Neural cell (in vitro differentiated cells): ENCODE results near the gene TNRC6C. TPM values are rescaled to one million over a fixed set of nuclear protein-coding genes. Genes with fewer than 3 reads are reported as not detected.

Experiments
- H2AFZ ChIP-seq: fragments of 200-600, 300-800 bp; sonication (generic), shearing (Covaris generic); 2 replicates; pipeline ENCODE4 v1.6.0; 2014; ENCODE audit warnings: low read depth, mild to moderate bottlenecking, antibody characterized with exemption, low read length, moderate library complexity
- H3F3A ChIP-seq: fragments of 200-600 bp; shearing (Covaris generic); 2 replicates; pipeline ENCODE4 v1.6.1; 2016; ENCODE audit warnings: mild to moderate bottlenecking, moderate library complexity, mixed read lengths, antibody characterized with exemption, low read length; ENCODE audit not compliant: insufficient read depth, poor library complexity, severe bottlenecking
- H3K27ac ChIP-seq: fragments of 200-600, 300-800 bp; sonication (generic), shearing (Covaris generic); 2 replicates; pipeline ENCODE4 v1.5.1; 2014; ENCODE audit warnings: mild to moderate bottlenecking, low read length, moderate library complexity
- H3K27me3 ChIP-seq: fragments of 300-800, 200-600 bp; sonication (generic), shearing (Covaris generic); 2 replicates; pipeline ENCODE4 v1.6.0; 2014; ENCODE audit warnings: mild to moderate bottlenecking, low read depth, low read length, moderate library complexity; ENCODE audit not compliant: insufficient read depth
- H3K36me3 ChIP-seq: fragments of 300-800, 200-600 bp; sonication (generic), shearing (Covaris generic); 2 replicates; pipeline ENCODE4 v1.5.1; 2014; ENCODE audit warnings: mild to moderate bottlenecking, antibody characterized with exemption, low read length, moderate library complexity; ENCODE audit not compliant: insufficient read depth
- H3K4me2 ChIP-seq: fragments of 300-800, 200-600 bp; sonication (generic), shearing (Covaris generic); 2 replicates; pipeline ENCODE4 v1.6.0; 2014; ENCODE audit warnings: mild to moderate bottlenecking, low read length
- H3K4me3 ChIP-seq: fragments of 300-800, 200-600 bp; sonication (generic), shearing (Covaris generic); 2 replicates; pipeline ENCODE4 v1.5.1; 2014; ENCODE audit warnings: mild to moderate bottlenecking, low read length, moderate library complexity
- H3K79me2 ChIP-seq: fragments of 200-600 bp; shearing (Covaris generic); replicated peaks from 2 replicates; pipeline ENCODE4 v1.6.0; 2014; ENCODE audit warnings: mild to moderate bottlenecking, low read length, moderate library complexity; ENCODE audit not compliant: insufficient read depth
- H3K9ac ChIP-seq: fragments of 300-800, 200-600 bp; sonication (generic), shearing (Covaris generic); 2 replicates; pipeline ENCODE4 v1.6.1; 2016; ENCODE audit warnings: mild to moderate bottlenecking, low read length, mixed read lengths
- H3K9me2 ChIP-seq: fragments of 200-600 bp; shearing (Covaris generic); 2 replicates; pipeline ENCODE4 v1.6.1; 2016; ENCODE audit warnings: mild to moderate bottlenecking, low read length, mixed read lengths; ENCODE audit not compliant: insufficient read depth
- H3K9me3 ChIP-seq: fragments of 200-600, 300-800 bp; sonication (generic), shearing (Covaris generic); 2 replicates; pipeline ENCODE4 v1.6.1; 2016; ENCODE audit warnings: mild to moderate bottlenecking, mixed run types, low read length, moderate library complexity, mixed read lengths
- H4K20me1 ChIP-seq: fragments of 200-600 bp; shearing (Covaris generic); 2 replicates; pipeline ENCODE4 v1.6.1; 2016; ENCODE audit warnings: mild to moderate bottlenecking, mixed run types; ENCODE audit not compliant: insufficient read depth
- CTCF ChIP-seq: fragments of 450-650 bp; IDR thresholded peaks from 2 replicates; pipeline ENCODE4 v1.5.1; 2014; ENCODE audit warnings: antibody characterized with exemption, mild to moderate bottlenecking, moderate library complexity; ENCODE audit not compliant: poor library complexity, severe bottlenecking
- EP300 ChIP-seq: fragments of 450-650 bp; conservative IDR thresholded peaks from 2 replicates; pipeline ENCODE4 v1.6.1; 2014; ENCODE audit warnings: antibody characterized with exemption, mild to moderate bottlenecking, moderate library complexity; ENCODE audit not compliant: poor library complexity, severe bottlenecking
- EZH2 ChIP-seq: fragments of 200-600, 300-800 bp; shearing (Covaris generic), sonication (generic); IDR thresholded peaks from 2 replicates; pipeline ENCODE4 v1.6.1; 2014; ENCODE audit warnings: antibody characterized with exemption, low read length, borderline replicate concordance, mild to moderate bottlenecking; ENCODE audit not compliant: insufficient read depth, poor library complexity, severe bottlenecking
- MXI1 ChIP-seq: fragments of 450-650 bp; conservative IDR thresholded peaks from 2 replicates; pipeline ENCODE4 v1.6.1; 2014; ENCODE audit warnings: antibody characterized with exemption, mild to moderate bottlenecking; ENCODE audit not compliant: poor library complexity, severe bottlenecking
- POLR2AphosphoS5 ChIP-seq: IDR thresholded peaks from 2 replicates; pipeline ENCODE4 v1.6.1; 2012
- RAD21 ChIP-seq: fragments of 450-650 bp; conservative IDR thresholded peaks from 2 replicates; pipeline ENCODE4 v1.6.1; 2014; ENCODE audit warnings: antibody characterized with exemption, mild to moderate bottlenecking, moderate library complexity
- SMC3 ChIP-seq: fragments of 450-650 bp; conservative IDR thresholded peaks from 2 replicates; pipeline ENCODE4 v1.6.1; 2014; ENCODE audit warnings: antibody characterized with exemption, mild to moderate bottlenecking, moderate library complexity; ENCODE audit not compliant: poor library complexity
- TAF1 ChIP-seq: IDR thresholded peaks from 2 replicates; pipeline ENCODE4 v1.6.1; 2012; ENCODE audit warnings: low read depth
- polyA plus RNA-seq: library from polyadenylated mRNA; depleted of rRNA; stranded (reverse); fragments of >200 nt; gene quantifications from 2 replicates; pipeline ENCODE4 v1.2.3, GENCODE V29; 2014
- TF ChIP-seq, protein P1 (sequence below): IDR thresholded peaks from 2 replicates; pipeline ENCODE4 v1.6.1; 2012; ENCODE audit warnings: borderline replicate concordance

Gene TNRC6C
- polyA plus RNA-seq, 1 donor from 2014 or later: 15.4 TPM

DNA sequence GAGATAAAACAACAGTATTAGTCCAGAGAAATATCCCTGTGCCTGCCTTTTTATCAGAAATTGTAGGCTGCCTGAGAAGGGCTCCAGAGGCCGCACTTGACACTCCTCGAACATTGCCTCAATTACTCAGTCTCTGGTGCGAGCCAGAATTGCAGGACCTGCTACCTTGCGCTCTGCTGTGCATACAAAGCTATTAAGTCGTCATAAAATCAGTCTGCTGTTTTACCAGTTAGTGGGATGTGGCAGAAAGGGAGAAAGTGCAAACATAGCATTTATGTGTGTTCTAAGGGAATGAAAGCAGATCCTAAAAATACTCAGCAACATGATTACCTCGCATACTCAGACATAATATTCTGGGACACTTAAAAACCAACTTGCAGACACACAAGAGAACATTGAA is 99.5 kb downstream of the TNRC6C start:
- peaks cover 31% of the 10 kb centered on the region for H3K79me2 ChIP-seq
- TF ChIP-seq POLR2AphosphoS5 (peak; percentile 77), TAF1 (no peak), RAD21 (no peak), SMC3 (peak; percentile 12), EP300 (no peak), CTCF (no peak)
- TF ChIP-seq, protein P1, sequence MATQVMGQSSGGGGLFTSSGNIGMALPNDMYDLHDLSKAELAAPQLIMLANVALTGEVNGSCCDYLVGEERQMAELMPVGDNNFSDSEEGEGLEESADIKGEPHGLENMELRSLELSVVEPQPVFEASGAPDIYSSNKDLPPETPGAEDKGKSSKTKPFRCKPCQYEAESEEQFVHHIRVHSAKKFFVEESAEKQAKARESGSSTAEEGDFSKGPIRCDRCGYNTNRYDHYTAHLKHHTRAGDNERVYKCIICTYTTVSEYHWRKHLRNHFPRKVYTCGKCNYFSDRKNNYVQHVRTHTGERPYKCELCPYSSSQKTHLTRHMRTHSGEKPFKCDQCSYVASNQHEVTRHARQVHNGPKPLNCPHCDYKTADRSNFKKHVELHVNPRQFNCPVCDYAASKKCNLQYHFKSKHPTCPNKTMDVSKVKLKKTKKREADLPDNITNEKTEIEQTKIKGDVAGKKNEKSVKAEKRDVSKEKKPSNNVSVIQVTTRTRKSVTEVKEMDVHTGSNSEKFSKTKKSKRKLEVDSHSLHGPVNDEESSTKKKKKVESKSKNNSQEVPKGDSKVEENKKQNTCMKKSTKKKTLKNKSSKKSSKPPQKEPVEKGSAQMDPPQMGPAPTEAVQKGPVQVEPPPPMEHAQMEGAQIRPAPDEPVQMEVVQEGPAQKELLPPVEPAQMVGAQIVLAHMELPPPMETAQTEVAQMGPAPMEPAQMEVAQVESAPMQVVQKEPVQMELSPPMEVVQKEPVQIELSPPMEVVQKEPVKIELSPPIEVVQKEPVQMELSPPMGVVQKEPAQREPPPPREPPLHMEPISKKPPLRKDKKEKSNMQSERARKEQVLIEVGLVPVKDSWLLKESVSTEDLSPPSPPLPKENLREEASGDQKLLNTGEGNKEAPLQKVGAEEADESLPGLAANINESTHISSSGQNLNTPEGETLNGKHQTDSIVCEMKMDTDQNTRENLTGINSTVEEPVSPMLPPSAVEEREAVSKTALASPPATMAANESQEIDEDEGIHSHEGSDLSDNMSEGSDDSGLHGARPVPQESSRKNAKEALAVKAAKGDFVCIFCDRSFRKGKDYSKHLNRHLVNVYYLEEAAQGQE: peak; percentile 38
- no peak overlapping the region for H3K27ac ChIP-seq
- no peaks in the 10 kb centered on the region for H3F3A ChIP-seq
- H3K9ac ChIP-seq: no peak overlapping the region
- no peaks in the 10 kb centered on the region for H3K9me3 ChIP-seq
- no peaks in the 10 kb centered on the region for H3K9me2 ChIP-seq
- peaks cover 6% of the 10 kb centered on the region for H3K36me3 ChIP-seq
- H3K4me2 ChIP-seq: peak overlapping the region; percentile 3
- H4K20me1 ChIP-seq: peaks cover 66% of the 10 kb centered on the region
- no peak overlapping the region for H2AFZ ChIP-seq
- no peaks in the 10 kb centered on the region for H3K27me3 ChIP-seq
- H3K4me3 ChIP-seq: peak overlapping the region; percentile 42

DNA sequence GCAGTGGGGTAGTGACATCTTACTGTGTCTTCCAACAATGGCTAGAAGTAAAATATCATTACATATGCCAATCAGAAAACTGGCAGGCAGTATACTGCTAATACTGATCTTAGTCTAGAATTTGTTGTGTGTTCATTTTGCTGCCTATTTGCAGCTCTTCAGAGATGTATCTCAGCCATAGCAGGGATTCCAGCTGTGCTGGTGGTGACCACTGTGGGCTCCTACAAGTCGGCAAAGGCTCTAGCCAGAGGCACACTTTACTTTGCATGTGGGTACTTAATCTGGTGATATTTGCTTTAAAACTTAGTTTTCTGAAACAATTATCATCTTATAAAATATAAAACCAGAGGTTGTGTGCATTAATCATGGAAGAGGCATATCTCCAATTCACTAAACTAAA is 100.1 kb downstream of the TNRC6C start:
- Histone ChIP-seq H3K4me2 (peak overlapping the region; percentile 3), H3K9me2 (no peaks in the 10 kb centered on the region), H2AFZ (no peak overlapping the region), H3K27ac (no peak overlapping the region), H3K9ac (no peak overlapping the region), H3F3A (no peaks in the 10 kb centered on the region), H4K20me1 (peaks cover 63% of the 10 kb centered on the region), H3K27me3 (no peaks in the 10 kb centered on the region), H3K4me3 (peak overlapping the region; percentile 42), H3K9me3 (no peaks in the 10 kb centered on the region), H3K36me3 (peaks cover 6% of the 10 kb centered on the region), H3K79me2 (peaks cover 33% of the 10 kb centered on the region)
- no peak for TF ChIP-seq RAD21
- no peak for TF ChIP-seq EP300
- no peak for TF ChIP-seq POLR2AphosphoS5
- TF ChIP-seq MXI1: no peak
- no peak for TF ChIP-seq EZH2
- no peak for TF ChIP-seq CTCF
- no peak for TF ChIP-seq SMC3
- TF ChIP-seq, protein P1: no peak
- no peak for TF ChIP-seq TAF1
